Heart right ventricle (tissue), 16 donors: Measurements from ENCODE around the gene CFAP92. TPM values are rescaled to one million over a fixed set of nuclear protein-coding genes. Genes with fewer than 3 reads are reported as not detected.

ENCODE experiments used
- ATAC-seq, 8 donors: fragments of 200-7000 bp; cut with Tn5 transposase; one replicate each; pipeline ENCODE4 v1.9.1; 2020; ENCODE audit warnings: mild to moderate bottlenecking in 8 of 8, moderate library complexity in 8 of 8, moderate number of reproducible peaks in 1 of 8
- DNase-seq, 2 donors: peaks; one replicate each; pipeline ENCODE4 v3.0.0-alpha.2; 2020
- H3K27ac ChIP-seq, 10 donors: fragments of 200-600 bp; sonication (generic) in 2 of 10; one replicate each; pipeline versions ENCODE4 v1.5.0 to v1.8.0; 2020 to 2022; ENCODE audit warnings: mild to moderate bottlenecking in 3 of 10
- H3K27me3 ChIP-seq, 7 donors: fragments of 200-600 bp; one replicate each; pipeline ENCODE4 v1.8.0; 2021 to 2022; ENCODE audit warnings: mild to moderate bottlenecking in 2 of 7
- H3K36me3 ChIP-seq, 9 donors: fragments of 200-600 bp; sonication (generic) in 1 of 9; one replicate each; pipeline versions ENCODE4 v1.5.0 to v1.8.0; 2020 to 2022; ENCODE audit warnings: mild to moderate bottlenecking in 2 of 9
- H3K4me1 ChIP-seq, 9 donors: fragments of 200-600 bp; sonication (generic) in 1 of 9; one replicate each; pipeline versions ENCODE4 v1.5.0 to v1.8.0; 2020 to 2022; ENCODE audit warnings: mild to moderate bottlenecking in 4 of 9
- H3K4me3 ChIP-seq, 10 donors: fragments of 200-600 bp; sonication (generic) in 2 of 10; one replicate each; pipeline versions ENCODE4 v1.5.0 to v1.8.0; 2020 to 2022; ENCODE audit warnings: mild to moderate bottlenecking in 7 of 10, moderate library complexity in 2 of 10
- H3K9me3 ChIP-seq, 11 donors: fragments of 200-600 bp in 10 of 11; sonication (generic) in 2 of 11; one replicate each; pipeline versions ENCODE4 v1.5.0 to v1.8.0; 2013 to 2022; ENCODE audit warnings: mild to moderate bottlenecking in 2 of 11, control low read depth in 1 of 11, moderate library complexity in 1 of 11
- WGBS, 2 donors: extraction: QIAGEN DNeasy Blood & Tissue Kit; methylation state at CpG; one replicate each; pipeline ENCODE4 v1.1.7; 2013; ENCODE audit warnings: inconsistent platforms in 1 of 2; 5-methylcytosine and 5-hydroxymethylcytosine counted together
- intact Hi-C, 10 donors: fragments of 100-400 bp; cut with DNase I; formaldehyde crosslinking; loops; one replicate each; pipeline versions ENCODE4 v1.11.1 to v1.14.2; 2022
- polyA plus RNA-seq, 2 donors: library from polyadenylated mRNA; stranded (reverse); fragments of 200-250 nt; gene quantifications; one replicate each; pipeline ENCODE4 v1.2.3, GENCODE V29; 2013
- total RNA-seq, 10 donors: library from RNA; stranded (reverse); fragmentation: NEBNext Ultra II Directional in 3 of 10; extraction: Animal tissue kit (Norgen Biotek cat#: 25700) in 3 of 10; gene quantifications; one replicate each; pipeline versions ENCODE4 v1.2.1 to v1.2.4, GENCODE V29; 2021 to 2023
- TF ChIP-seq, protein P1 (sequence below), 9 donors: fragments of 200-600 bp; sonication (generic) in 2 of 9; IDR thresholded peaks; one replicate each; pipeline versions ENCODE4 v1.5.0 to v1.8.0; 2021 to 2022; ENCODE audit warnings: antibody characterized with exemption in 9 of 9, mild to moderate bottlenecking in 5 of 9, moderate library complexity in 1 of 9
- donor health status: Arrhythmogenic right ventricular cardiomyopathy.
- donor health status: ischemic (EF 13 %, LVEDD 7.1; RV severe dilation, severe dysfunction).
- donor health status: healthy with polysubstance abuse.
- donor health status: DM: no; HTN: yes; CAD: no.
- donor health status: DM: no; HTN: no; CAD: no.
- donor health status: ischemic (EF 25% LVEDD 6.9; RV normal size, moderate dysfunction).
- donor health status: ischemic (EF 25% LVEDD 5.7; RV mildly dilated, moderate dysfunction).
- donor health status: healthy.
- donor health status: DM: yes; HTN: yes; CAD: no.
- donor health status: Ischemic cardiomyopathy.
- donor health status: ischemic (EF 35%, LVEDD 5.7; RV mildly dilated, moderate dysfunction).
- donor health status: nonischemic (EF 11% LVEDD 7.7; RV severe dilation, severe dysfunction).
- donor health status: DM: yes; HTN: yes; CAD: no.
- donor health status: PGD.
- donor health status: ischemic (EF 29% LVEDD 5.4; RV normal size, mild dysfunction).
- donor health status: nonischemic (EF 23%, LVEDD 6.1; RV moderate dilation, normal function).

Gene CFAP92
- total and polyA plus RNA-seq, 12 donors = 0.12 to 1.2 (median 0.41) TPM

DNA sequence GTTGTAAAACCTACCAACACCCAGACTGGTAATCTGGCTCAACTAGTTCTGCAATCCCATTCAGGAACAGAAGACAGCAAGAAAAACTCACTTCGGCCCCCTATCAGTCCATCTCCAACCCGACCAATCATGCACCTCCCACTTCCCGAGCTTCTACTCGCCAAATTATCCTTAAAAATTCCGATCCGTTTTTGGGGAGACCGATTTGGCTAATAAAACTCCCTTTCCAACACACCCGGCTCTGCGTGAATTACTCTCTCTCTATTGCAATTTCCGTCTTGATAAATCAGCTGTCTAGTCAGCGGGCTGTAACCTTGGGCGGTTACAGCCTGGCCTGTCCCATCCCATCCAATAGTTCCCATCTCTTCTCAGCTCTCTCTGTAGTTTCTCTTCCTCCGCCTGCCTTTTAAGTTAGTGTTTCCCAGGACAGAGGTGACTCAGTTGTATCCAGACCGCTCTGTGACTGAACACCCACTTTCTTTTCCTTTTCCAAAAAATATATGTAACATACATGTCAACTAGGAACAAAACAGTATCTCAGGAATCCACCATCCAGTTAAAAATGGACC is 115.2 kb downstream of the CFAP92 start:
- ATAC-seq = peak; percentile 42 to 69 (median 60)
- Histone ChIP-seq H3K4me1 (peaks cover 0 to 45% (median 29%) of the 10 kb centered on the region in 9 donors), H3K27ac (peak overlapping the region; percentile 72 to 96 (median 94)), H3K27me3 (no peaks in the 10 kb centered on the region), H3K4me3 (peak overlapping the region; percentile 40 to 92 (median 72)), H3K9me3 (no peaks in the 10 kb centered on the region), H3K36me3 (peaks cover 0 to 24% (median 4%) of the 10 kb centered on the region in 9 donors)
- 1% methylated on average over 14 of the region's 14 CpGs for WGBS, 2 donors
- DNase-seq = no peak
- TF ChIP-seq, protein P1, sequence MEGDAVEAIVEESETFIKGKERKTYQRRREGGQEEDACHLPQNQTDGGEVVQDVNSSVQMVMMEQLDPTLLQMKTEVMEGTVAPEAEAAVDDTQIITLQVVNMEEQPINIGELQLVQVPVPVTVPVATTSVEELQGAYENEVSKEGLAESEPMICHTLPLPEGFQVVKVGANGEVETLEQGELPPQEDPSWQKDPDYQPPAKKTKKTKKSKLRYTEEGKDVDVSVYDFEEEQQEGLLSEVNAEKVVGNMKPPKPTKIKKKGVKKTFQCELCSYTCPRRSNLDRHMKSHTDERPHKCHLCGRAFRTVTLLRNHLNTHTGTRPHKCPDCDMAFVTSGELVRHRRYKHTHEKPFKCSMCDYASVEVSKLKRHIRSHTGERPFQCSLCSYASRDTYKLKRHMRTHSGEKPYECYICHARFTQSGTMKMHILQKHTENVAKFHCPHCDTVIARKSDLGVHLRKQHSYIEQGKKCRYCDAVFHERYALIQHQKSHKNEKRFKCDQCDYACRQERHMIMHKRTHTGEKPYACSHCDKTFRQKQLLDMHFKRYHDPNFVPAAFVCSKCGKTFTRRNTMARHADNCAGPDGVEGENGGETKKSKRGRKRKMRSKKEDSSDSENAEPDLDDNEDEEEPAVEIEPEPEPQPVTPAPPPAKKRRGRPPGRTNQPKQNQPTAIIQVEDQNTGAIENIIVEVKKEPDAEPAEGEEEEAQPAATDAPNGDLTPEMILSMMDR (IDR thresholded peaks at IDR 0.05) = no peak
- intact Hi-C loops = loop anchor here in 2 of 10 donors (1.0 to 10.0 kb wide), 2 partner anchors 194 to 197 kb away; no protein-coding TSS in a partner anchor

DNA sequence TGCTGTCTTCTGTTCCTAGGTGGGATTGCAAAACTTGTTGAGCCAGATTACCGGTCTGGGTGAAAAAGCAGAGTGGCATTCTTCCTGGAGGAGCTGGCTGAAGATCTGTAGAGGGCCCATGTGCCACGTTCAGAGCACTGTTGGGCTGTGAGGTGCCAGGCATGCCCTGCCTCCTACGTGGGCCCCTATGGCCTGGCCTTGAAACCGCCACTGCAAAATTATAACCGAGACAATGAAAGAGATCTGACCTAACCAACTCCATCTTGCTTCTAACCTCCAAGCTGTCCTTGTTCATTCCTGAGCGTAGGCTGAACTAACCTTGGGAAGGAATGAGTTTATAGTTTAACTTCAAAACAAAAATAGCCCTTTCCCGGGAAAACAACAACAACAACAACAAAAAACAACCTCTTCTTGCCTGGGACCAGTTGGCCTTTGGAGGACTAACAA is 115.8 kb downstream of the CFAP92 start:
- peak overlapping the region in 8 of 10 donors; percentile 58 to 92 (median 75) for H3K4me3 ChIP-seq
- intact Hi-C loops = loop anchor here in 1 of 10 donors (10.0 kb wide), 1 partner anchor 193 kb away; no protein-coding TSS in a partner anchor

DNA sequence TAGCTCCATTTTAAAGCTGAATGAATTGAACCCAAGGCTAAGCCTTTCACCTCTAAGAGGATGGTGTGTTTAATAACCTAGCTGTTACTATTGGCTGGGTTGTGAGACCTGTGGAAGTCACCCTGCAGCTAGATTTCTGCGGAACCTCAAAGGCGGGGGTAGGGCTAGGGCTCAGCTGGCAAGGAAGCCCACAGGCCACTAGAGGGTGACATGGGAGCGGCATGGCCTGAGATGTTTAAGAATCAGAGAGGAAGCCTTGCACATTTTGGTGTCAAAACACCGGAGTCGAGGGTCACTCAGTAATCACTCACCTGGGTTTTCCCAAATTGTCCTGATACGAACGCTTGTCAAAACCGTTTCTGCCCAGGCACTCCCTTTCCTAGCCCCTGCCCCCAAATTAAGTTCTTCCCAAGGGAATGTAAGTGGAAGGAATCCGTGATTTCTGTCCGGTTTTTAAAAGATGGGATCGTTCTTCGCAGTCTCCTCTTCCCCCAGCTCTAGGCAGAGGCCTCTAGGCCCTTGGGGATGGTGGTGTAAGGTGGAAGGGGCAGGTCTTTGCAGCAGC is 118.2 kb downstream of the CFAP92 start:
- H3K4me3 ChIP-seq = no peak overlapping the region
- peaks cover 0 to 36% (median 19%) of the 10 kb centered on the region in 9 donors for H3K4me1 ChIP-seq
- H3K9me3 ChIP-seq = no peaks in the 10 kb centered on the region
- H3K36me3 ChIP-seq = no peaks in the 10 kb centered on the region
- H3K27me3 ChIP-seq = no peaks in the 10 kb centered on the region
- DNase-seq = peak; percentile 25 to 33
- WGBS, 2 donors = 43% methylated on average over 12 of the region's 12 CpGs
- TF ChIP-seq, protein P1 (IDR thresholded peaks at IDR 0.05) = peak; percentile 10 to 62 (median 46)
- ATAC-seq = no peak
- no peak overlapping the region for H3K27ac ChIP-seq
- intact Hi-C loops = loop anchor here in 1 of 10 donors (10.0 kb wide), 1 partner anchor 191 kb away; no protein-coding TSS in a partner anchor

More for the DNA sequence above, 115.8 kb downstream of the CFAP92 start:
- Histone ChIP-seq H3K27me3 (no peaks in the 10 kb centered on the region), H3K27ac (peak overlapping the region in 9 of 10 donors; percentile 88 to 96 (median 94)), H3K36me3 (peaks cover 0 to 21% (median 3%) of the 10 kb centered on the region in 9 donors), H3K9me3 (no peaks in the 10 kb centered on the region), H3K4me1 (peaks cover 0 to 45% (median 29%) of the 10 kb centered on the region in 9 donors)
- WGBS, 2 donors = 88% methylated on average over 7 of the region's 7 CpGs
- ATAC-seq = no peak
- no peak for DNase-seq
- TF ChIP-seq, protein P1 (IDR thresholded peaks at IDR 0.05) = no peak

DNA sequence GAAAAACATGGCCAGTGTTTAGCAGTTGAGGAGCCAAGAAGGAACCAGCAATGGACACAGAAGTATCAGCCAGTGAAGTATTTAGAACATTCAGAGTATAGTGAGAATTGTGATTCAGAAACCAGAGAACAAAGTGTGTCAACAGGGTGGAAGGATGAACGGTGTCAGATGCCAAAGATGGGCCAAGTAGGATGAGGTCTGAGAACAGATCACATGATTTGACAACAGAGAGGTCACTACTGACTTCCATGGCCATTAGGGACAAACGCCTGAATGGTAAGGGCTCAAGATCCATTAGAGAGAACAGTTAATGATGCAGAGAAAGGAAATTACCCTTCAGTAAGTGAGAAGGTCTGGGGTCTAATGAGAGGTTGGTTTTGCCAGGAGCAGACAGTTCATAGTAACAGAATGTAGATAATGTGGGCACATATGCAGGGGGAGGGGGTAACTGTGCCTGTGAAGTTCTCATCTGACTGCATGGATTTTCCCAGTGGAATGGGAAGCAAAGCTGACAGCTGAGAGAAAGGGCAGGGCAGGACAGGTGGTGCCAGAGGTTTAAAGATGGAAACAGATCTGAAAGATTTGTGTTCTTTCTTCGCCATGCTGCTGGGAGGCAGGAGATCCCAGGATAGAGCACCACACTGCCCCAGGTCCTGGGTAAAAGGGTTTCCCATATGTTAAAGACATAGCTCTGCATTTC is 119.2 kb downstream of the CFAP92 start:
- Histone ChIP-seq H3K27ac (no peak overlapping the region), H3K9me3 (no peaks in the 10 kb centered on the region), H3K4me3 (no peak overlapping the region), H3K27me3 (no peaks in the 10 kb centered on the region), H3K36me3 (no peaks in the 10 kb centered on the region), H3K4me1 (peaks cover 0 to 26% (median 10%) of the 10 kb centered on the region in 9 donors)
- WGBS, 2 donors = 62 to 66% methylated on average over 3 of the region's 3 CpGs
- DNase-seq = no peak
- TF ChIP-seq, protein P1 (IDR thresholded peaks at IDR 0.05) = no peak
- no peak for ATAC-seq
- intact Hi-C loops = loop anchor here in 1 of 10 donors (10.0 kb wide), 1 partner anchor 190 kb away; no protein-coding TSS in a partner anchor
